Liver (tissue), 9 donors: Measurements from ENCODE around the gene KAT6B. TPM values are rescaled to one million over a fixed set of nuclear protein-coding genes. Genes with fewer than 3 reads are reported as not detected.

ENCODE experiments used
- DNase-seq: peaks from one replicate; pipeline ENCODE4 v3.0.0-alpha.2; 2017; ENCODE audit warnings: low spot score
- H3K27ac ChIP-seq, 2 donors: one replicate each; pipeline ENCODE4 v1.7.0; 2013; ENCODE audit warnings: inconsistent platforms in 2 of 2, low read length in 2 of 2, control low read depth in 1 of 2, low read depth in 1 of 2, mild to moderate bottlenecking in 1 of 2
- H3K27me3 ChIP-seq, 4 donors: one replicate each; pipeline versions ENCODE4 v1.6.1 to v1.7.0; 2013; ENCODE audit warnings: low read length in 3 of 4, inconsistent platforms in 1 of 4, mild to moderate bottlenecking in 1 of 4, moderate library complexity in 1 of 4; ENCODE audit not compliant: control insufficient read depth in 4 of 4, insufficient read depth in 4 of 4
- H3K36me3 ChIP-seq, 4 donors: one replicate each; pipeline versions ENCODE4 v1.6.1 to v1.7.0; 2013; ENCODE audit warnings: low read length in 3 of 4, mild to moderate bottlenecking in 3 of 4, low read depth in 1 of 4, moderate library complexity in 1 of 4; ENCODE audit not compliant: control insufficient read depth in 4 of 4, insufficient read depth in 3 of 4
- H3K4me1 ChIP-seq, 4 donors: one replicate each; pipeline versions ENCODE4 v1.6.1 to v1.7.0; 2013; ENCODE audit warnings: low read length in 3 of 4, mild to moderate bottlenecking in 3 of 4, moderate library complexity in 1 of 4; ENCODE audit not compliant: control insufficient read depth in 4 of 4, insufficient read depth in 4 of 4
- H3K4me3 ChIP-seq, 3 donors: one replicate each; pipeline versions ENCODE4 v1.6.1 to v1.7.0; 2013; ENCODE audit warnings: low read length in 3 of 3, control low read depth in 1 of 3, low read depth in 1 of 3, mild to moderate bottlenecking in 1 of 3
- H3K9ac ChIP-seq, 2 donors: one replicate each; pipeline ENCODE4 v1.7.0; 2013; ENCODE audit warnings: low read length in 2 of 2, mild to moderate bottlenecking in 2 of 2, moderate library complexity in 2 of 2, control low read depth in 1 of 2, low read depth in 1 of 2
- H3K9me3 ChIP-seq, 4 donors: one replicate each; pipeline versions ENCODE4 v1.6.1 to v1.7.0; 2013; ENCODE audit warnings: low read length in 3 of 4; ENCODE audit not compliant: control insufficient read depth in 4 of 4
- EGR1 ChIP-seq, 2 donors: IDR thresholded peaks; 2 replicates each; pipeline ENCODE4 v1.6.1; 2016 to 2018; ENCODE audit warnings: antibody characterized with exemption in 2 of 2, low read depth in 2 of 2
- FOXA1 ChIP-seq: IDR thresholded peaks from 2 replicates; pipeline ENCODE4 v1.6.1; 2016; ENCODE audit warnings: antibody characterized with exemption
- GABPA ChIP-seq, 2 donors: IDR thresholded peaks in 1 of 2; conservative IDR thresholded peaks in 1 of 2; 2 replicates each; pipeline ENCODE4 v1.6.1; 2016; ENCODE audit warnings: antibody characterized with exemption in 2 of 2, mild to moderate bottlenecking in 1 of 2, moderate library complexity in 1 of 2
- HNF4A ChIP-seq, 2 donors: conservative IDR thresholded peaks; 2 replicates each; pipeline ENCODE4 v1.6.1; 2016; ENCODE audit warnings: antibody characterized with exemption in 2 of 2, mild to moderate bottlenecking in 2 of 2
- HNF4G ChIP-seq: IDR thresholded peaks from 2 replicates; pipeline ENCODE4 v1.6.1; 2016; ENCODE audit warnings: antibody characterized with exemption
- JUND ChIP-seq, 2 donors: IDR thresholded peaks; 2 replicates each; pipeline ENCODE4 v1.6.1; 2016; ENCODE audit warnings: antibody characterized with exemption in 2 of 2
- RAD21 ChIP-seq, 2 donors: IDR thresholded peaks; 2 replicates each; pipeline ENCODE4 v1.6.1; 2016; ENCODE audit warnings: antibody characterized with exemption in 2 of 2, mild to moderate bottlenecking in 2 of 2
- SP1 ChIP-seq: IDR thresholded peaks from 2 replicates; pipeline ENCODE4 v1.6.1; 2018; ENCODE audit warnings: antibody characterized with exemption, mild to moderate bottlenecking
- YY1 ChIP-seq: IDR thresholded peaks from 2 replicates; pipeline ENCODE4 v1.6.1; 2016; ENCODE audit warnings: antibody characterized with exemption, mild to moderate bottlenecking
- WGBS: extraction: QIAGEN DNeasy Blood & Tissue Kit; methylation state at CpG from one replicate; pipeline ENCODE4 v1.1.7; 2013; 5-methylcytosine and 5-hydroxymethylcytosine counted together
- polyA plus RNA-seq, 2 donors: library from polyadenylated mRNA; stranded (reverse) in 1 of 2; unstranded in 1 of 2; fragments of 200-250 nt in 1 of 2; fragments of >200 nt in 1 of 2; fragmentation: Nextera tagmentation in 1 of 2; extraction: Ambion mirVana in 1 of 2; gene quantifications; one replicate each; pipeline versions ENCODE4 v1.2.1 to v1.2.3, GENCODE V29; 2013 to 2015
- total RNA-seq, 2 donors: library from RNA; depleted of rRNA; stranded (reverse); fragments of >200 nt; gene quantifications; one replicate each; pipeline ENCODE4 v1.2.3, GENCODE V29; 2014
- TF ChIP-seq, protein P1 (sequence below): IDR thresholded peaks from 2 replicates; pipeline ENCODE4 v1.6.1; 2016; ENCODE audit warnings: antibody characterized with exemption
- TF ChIP-seq, protein P2 (sequence below): IDR thresholded peaks from 2 replicates; pipeline ENCODE4 v1.6.1; 2016; ENCODE audit warnings: antibody characterized with exemption
- donor health status: healthy.
- donor health status: healthy.
- donor health status: healthy.
- donor health status: healthy.
- donor health status: healthy.

KAT6B gene
- total and polyA plus RNA-seq, 4 donors, result 2.0 to 21.2 (median 8.8) TPM

DNA sequence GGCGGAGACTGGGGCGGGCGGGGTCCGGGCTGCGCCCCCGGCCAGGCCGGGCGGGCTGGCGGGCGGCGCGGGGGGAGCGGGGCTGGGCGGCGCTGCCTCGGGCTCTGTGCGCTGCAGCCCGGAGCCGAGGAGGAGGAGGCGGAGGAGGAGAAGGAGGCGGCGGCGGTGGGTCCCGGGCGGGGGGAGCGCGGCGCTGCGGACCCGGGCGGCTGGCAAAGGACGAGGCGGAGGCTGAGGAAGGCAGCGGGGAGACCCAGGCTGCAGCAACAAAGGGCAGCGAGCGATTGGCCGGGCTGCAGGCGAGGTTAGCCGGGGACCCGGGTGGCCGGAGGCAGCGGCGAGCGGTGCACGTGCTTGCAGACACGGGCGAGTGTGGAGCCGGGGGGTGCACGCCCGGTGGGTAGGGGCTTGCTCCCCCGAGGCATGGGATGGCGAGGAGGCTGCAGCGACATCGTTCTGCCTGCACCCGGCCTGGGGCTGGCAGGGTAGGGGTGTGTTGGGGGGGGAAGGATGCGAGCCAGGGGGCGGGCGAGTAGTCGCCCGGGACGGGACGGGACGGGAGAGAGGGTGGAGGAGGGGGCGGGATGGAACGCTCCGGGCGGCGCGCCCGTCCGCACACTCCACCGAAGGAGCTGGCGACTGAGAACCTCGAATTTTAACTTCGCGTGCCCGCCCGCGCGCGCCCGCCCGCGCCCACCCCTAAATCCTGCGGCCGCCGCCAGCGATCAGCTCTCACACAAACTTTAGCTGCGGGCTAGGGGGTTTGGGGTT lies 844 bp upstream of the KAT6B start (continued):
- TF ChIP-seq RAD21 (IDR thresholded peaks at IDR 0.05), result no peak
- no peak for TF ChIP-seq HNF4G
- TF ChIP-seq FOXA1, result no peak
- TF ChIP-seq HNF4A (conservative IDR thresholded peaks at IDR 0.05), result no peak

DNA sequence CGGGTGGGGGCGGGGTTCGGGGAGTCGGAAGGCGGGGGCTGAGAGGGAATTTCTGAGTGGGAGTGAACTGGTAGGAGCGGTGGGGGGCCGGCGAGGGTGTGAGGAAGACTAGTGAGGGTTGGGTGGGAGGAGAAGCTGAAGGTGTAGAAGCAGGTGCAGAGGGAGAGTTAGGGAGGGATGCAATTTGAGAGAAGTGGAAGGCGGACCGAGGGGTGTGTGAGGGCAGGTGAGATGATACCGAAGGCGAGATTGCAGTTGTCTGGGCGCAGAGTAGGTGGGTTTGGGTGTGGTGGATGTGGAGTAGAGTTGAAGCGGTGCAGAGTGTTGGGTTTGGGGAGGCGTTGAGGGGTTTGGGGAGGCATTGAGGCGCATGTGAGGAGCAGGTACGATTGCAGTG lies 643 bp downstream of the KAT6B start:
- H3K9me3 ChIP-seq, result no peaks in the 10 kb centered on the region
- 8% methylated on average over 17 of the region's 17 CpGs for WGBS
- no peaks in the 10 kb centered on the region for H3K36me3 ChIP-seq
- H3K27ac ChIP-seq, result peak overlapping the region; percentile 49 to 66
- no peak for DNase-seq
- H3K4me3 ChIP-seq, result peak overlapping the region; percentile 62 to 98 (median 76)
- H3K4me1 ChIP-seq, result peaks cover 0 to 13% (median 6%) of the 10 kb centered on the region in 4 donors
- TF ChIP-seq EGR1 (IDR thresholded peaks at IDR 0.05; ENCODE audit: low read depth in 2 of 2), result no peak
- TF ChIP-seq SP1, result no peak
- TF ChIP-seq FOXA1, result no peak
- TF ChIP-seq JUND (IDR thresholded peaks at IDR 0.05), result no peak
- no peak for TF ChIP-seq YY1
- no peaks in the 10 kb centered on the region for H3K27me3 ChIP-seq
- H3K9ac ChIP-seq, result no peak overlapping the region

DNA sequence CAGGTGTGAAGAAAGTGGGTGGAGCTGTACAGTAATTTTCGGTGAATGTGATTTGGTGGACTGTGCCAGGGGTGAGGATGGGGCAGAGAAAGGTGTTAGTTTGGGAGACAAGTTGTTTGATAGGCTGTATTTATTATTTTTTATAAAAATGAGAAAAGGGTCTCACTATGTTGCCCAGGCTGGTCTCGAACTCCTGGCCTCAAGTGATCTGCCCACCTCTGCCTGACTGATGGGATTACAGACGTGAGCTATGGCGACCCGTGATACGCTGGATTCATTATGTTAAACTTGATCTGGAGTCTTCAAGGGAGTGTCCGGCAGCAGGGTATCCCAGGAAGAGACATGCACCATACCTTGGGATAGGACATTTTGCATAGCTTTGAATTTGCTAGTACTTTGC lies 1.3 kb downstream of the KAT6B start:
- no peak for TF ChIP-seq SP1
- TF ChIP-seq, protein P1, sequence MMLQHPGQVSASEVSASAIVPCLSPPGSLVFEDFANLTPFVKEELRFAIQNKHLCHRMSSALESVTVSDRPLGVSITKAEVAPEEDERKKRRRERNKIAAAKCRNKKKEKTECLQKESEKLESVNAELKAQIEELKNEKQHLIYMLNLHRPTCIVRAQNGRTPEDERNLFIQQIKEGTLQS, result no peak
- TF ChIP-seq, protein P2, sequence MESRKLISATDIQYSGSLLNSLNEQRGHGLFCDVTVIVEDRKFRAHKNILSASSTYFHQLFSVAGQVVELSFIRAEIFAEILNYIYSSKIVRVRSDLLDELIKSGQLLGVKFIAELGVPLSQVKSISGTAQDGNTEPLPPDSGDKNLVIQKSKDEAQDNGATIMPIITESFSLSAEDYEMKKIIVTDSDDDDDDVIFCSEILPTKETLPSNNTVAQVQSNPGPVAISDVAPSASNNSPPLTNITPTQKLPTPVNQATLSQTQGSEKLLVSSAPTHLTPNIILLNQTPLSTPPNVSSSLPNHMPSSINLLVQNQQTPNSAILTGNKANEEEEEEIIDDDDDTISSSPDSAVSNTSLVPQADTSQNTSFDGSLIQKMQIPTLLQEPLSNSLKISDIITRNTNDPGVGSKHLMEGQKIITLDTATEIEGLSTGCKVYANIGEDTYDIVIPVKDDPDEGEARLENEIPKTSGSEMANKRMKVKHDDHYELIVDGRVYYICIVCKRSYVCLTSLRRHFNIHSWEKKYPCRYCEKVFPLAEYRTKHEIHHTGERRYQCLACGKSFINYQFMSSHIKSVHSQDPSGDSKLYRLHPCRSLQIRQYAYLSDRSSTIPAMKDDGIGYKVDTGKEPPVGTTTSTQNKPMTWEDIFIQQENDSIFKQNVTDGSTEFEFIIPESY, result no peak
- H3K9me3 ChIP-seq, result no peaks in the 10 kb centered on the region
- H3K4me1 ChIP-seq, result peaks cover 0 to 13% (median 6%) of the 10 kb centered on the region in 4 donors
- no peak for DNase-seq
- no peak overlapping the region for H3K9ac ChIP-seq
- H3K27ac ChIP-seq, result no peak overlapping the region
- WGBS, result 92% methylated on average over 7 of the region's 7 CpGs
- no peaks in the 10 kb centered on the region for H3K27me3 ChIP-seq
- H3K4me3 ChIP-seq, result peak overlapping the region in 2 of 3 donors; percentile 76 to 98
- no peaks in the 10 kb centered on the region for H3K36me3 ChIP-seq

DNA sequence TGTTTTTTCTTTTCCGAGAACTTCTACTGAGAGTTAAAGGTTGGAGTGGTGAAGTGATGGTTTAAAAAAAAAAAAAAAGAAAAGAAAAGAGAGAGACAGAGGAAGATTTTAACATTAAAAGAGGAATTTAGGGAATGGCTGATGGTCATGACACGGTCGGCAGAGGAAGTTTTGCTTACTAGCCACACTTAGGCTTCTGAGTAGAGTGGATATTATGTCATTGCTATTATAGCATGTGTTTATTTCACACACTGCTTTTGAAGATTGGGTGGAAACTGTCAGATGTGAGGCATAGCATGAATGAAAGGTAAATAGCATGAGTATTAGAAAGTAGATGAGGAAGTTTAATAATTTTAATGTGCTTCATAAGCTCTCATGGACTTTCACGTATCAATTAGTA lies 2.5 kb downstream of the KAT6B start:
- H3K36me3 ChIP-seq, result no peaks in the 10 kb centered on the region
- 83% methylated on average over 4 of the region's 4 CpGs for WGBS
- DNase-seq, result no peak
- H3K9me3 ChIP-seq, result no peaks in the 10 kb centered on the region
- H3K27ac ChIP-seq, result no peak overlapping the region
- peaks cover 0 to 13% (median 7%) of the 10 kb centered on the region in 4 donors for H3K4me1 ChIP-seq
- no peak overlapping the region for H3K9ac ChIP-seq
- no peaks in the 10 kb centered on the region for H3K27me3 ChIP-seq
- H3K4me3 ChIP-seq, result no peak overlapping the region
- no peak for TF ChIP-seq GABPA (IDR thresholded peaks at IDR 0.05 in 1 of 2, conservative IDR thresholded peaks at IDR 0.05 in 1 of 2)
